OCI-LY1 (cell line): ENCODE measurements around the gene PRKCE.

ENCODE experiments used
- H2AFZ ChIP-seq: fragments of 200-600 bp; sonication (generic), shearing (Covaris generic); 2 replicates; pipeline ENCODE4 v1.6.0; 2014; ENCODE audit warnings: antibody characterized with exemption, mild to moderate bottlenecking, low read length
- H3F3A ChIP-seq: fragments of 200-600 bp; sonication (generic), shearing (Covaris generic); 2 replicates; pipeline ENCODE4 v1.6.0; 2014; ENCODE audit warnings: mild to moderate bottlenecking, antibody characterized with exemption, low read length, moderate library complexity; ENCODE audit not compliant: insufficient read depth
- H3K27ac ChIP-seq: fragments of 200-600 bp; sonication (generic); 2 replicates; pipeline ENCODE4 v1.5.1; 2014; ENCODE audit warnings: low read length, mixed run types, mild to moderate bottlenecking, low read depth; ENCODE audit not compliant: poor library complexity, severe bottlenecking
- H3K27me3 ChIP-seq: fragments of 200-600 bp; sonication (generic); 2 replicates; pipeline ENCODE4 v1.6.0; 2014; ENCODE audit warnings: antibody characterized with exemption, mild to moderate bottlenecking, low read length, moderate library complexity; ENCODE audit not compliant: insufficient read depth
- H3K36me3 ChIP-seq: fragments of 200-600 bp; sonication (generic); 2 replicates; pipeline ENCODE4 v1.6.1; 2014; ENCODE audit warnings: mild to moderate bottlenecking, antibody characterized with exemption, low read length, moderate library complexity, mixed read lengths; ENCODE audit not compliant: insufficient read depth
- H3K4me1 ChIP-seq: fragments of 200-600 bp; sonication (generic); 2 replicates; pipeline ENCODE4 v1.5.1; 2014; ENCODE audit warnings: mild to moderate bottlenecking, low read length, moderate library complexity; ENCODE audit not compliant: insufficient read depth, severe bottlenecking
- H3K4me2 ChIP-seq: fragments of 200-600 bp; sonication (generic), shearing (Covaris generic); 2 replicates; pipeline ENCODE4 v1.6.1; 2014; ENCODE audit warnings: low read length
- H3K4me3 ChIP-seq: fragments of 200-600 bp; sonication (generic); 2 replicates; pipeline ENCODE4 v1.5.1; 2014; ENCODE audit warnings: low read length, low read depth, mild to moderate bottlenecking, mixed read lengths; ENCODE audit not compliant: poor library complexity, severe bottlenecking
- H3K79me2 ChIP-seq: fragments of 200-600 bp; shearing (Covaris generic); 2 replicates; pipeline ENCODE4 v1.6.1; 2016; ENCODE audit warnings: mixed run types, low read length, mixed read lengths; ENCODE audit not compliant: insufficient read depth
- H3K9ac ChIP-seq: fragments of 200-600 bp; sonication (generic), shearing (Covaris generic); 2 replicates; pipeline ENCODE4 v1.6.1; 2014; ENCODE audit warnings: mild to moderate bottlenecking, low read length, mixed read lengths
- H3K9me2 ChIP-seq: fragments of 200-600 bp; sonication (generic), shearing (Covaris generic); 2 replicates; pipeline ENCODE4 v1.6.1; 2014; ENCODE audit warnings: low read depth, mild to moderate bottlenecking, low read length, mixed read lengths
- H3K9me3 ChIP-seq: fragments of 200-600 bp; shearing (Covaris generic); 2 replicates; pipeline ENCODE4 v1.6.1; 2014; ENCODE audit warnings: low read length, mixed read lengths
- H4K20me1 ChIP-seq: fragments of 200-600 bp; sonication (generic), shearing (Covaris generic); 2 replicates; pipeline ENCODE4 v1.6.0; 2016; ENCODE audit warnings: mild to moderate bottlenecking, low read length; ENCODE audit not compliant: insufficient read depth
- EZH2 ChIP-seq: fragments of 200-600 bp; sonication (generic), shearing (Covaris generic); IDR thresholded peaks from 2 replicates; pipeline ENCODE4 v1.8.0; 2017; ENCODE audit warnings: borderline replicate concordance, mixed run types, mild to moderate bottlenecking, antibody characterized with exemption, low read length, moderate library complexity, mixed read lengths
- TF ChIP-seq, protein P1 (sequence below): fragments of 200-600 bp; sonication (generic), shearing (Covaris generic); IDR thresholded peaks from 2 replicates; pipeline ENCODE4 v1.5.1; 2017; ENCODE audit warnings: mild to moderate bottlenecking, antibody characterized with exemption, low read length, moderate library complexity, mixed read lengths

PRKCE gene

DNA sequence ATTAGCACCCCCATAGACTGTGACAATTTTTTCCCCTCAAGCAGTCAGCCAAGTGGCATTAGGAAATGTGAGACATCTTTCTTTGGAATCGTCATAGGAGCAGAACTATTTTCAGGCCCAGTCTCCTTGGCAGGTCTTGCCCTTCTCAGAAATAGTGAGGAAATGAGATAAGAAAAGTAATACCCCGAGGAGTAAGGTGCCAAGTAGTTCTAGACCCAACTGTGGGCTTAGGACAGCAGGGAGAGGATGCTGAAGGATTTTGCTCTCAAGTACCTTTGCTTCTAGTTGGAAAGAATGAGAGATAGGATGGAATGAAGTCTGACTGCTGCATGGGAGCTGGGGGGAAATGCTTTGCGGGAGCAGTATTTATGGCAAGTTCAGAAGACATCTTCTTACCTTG is 31.8 kb downstream of the PRKCE start:
- Histone ChIP-seq H3K9me3 (no peaks in the 10 kb centered on the region), H3K9me2 (no peaks in the 10 kb centered on the region), H4K20me1 (no peaks in the 10 kb centered on the region; the same call in 1 of the 2 replicates), H3F3A (no peaks in the 10 kb centered on the region), H3K4me2 (no peak overlapping the region), H3K27me3 (no peaks in the 10 kb centered on the region), H3K36me3 (no peaks in the 10 kb centered on the region), H3K79me2 (peaks cover 70% of the 10 kb centered on the region), H3K4me1 (peaks cover 13% of the 10 kb centered on the region), H2AFZ (no peak overlapping the region), H3K4me3 (no peak overlapping the region), H3K27ac (no peak overlapping the region), H3K9ac (no peak overlapping the region)
- TF ChIP-seq EZH2: no peak
- TF ChIP-seq, protein P1, sequence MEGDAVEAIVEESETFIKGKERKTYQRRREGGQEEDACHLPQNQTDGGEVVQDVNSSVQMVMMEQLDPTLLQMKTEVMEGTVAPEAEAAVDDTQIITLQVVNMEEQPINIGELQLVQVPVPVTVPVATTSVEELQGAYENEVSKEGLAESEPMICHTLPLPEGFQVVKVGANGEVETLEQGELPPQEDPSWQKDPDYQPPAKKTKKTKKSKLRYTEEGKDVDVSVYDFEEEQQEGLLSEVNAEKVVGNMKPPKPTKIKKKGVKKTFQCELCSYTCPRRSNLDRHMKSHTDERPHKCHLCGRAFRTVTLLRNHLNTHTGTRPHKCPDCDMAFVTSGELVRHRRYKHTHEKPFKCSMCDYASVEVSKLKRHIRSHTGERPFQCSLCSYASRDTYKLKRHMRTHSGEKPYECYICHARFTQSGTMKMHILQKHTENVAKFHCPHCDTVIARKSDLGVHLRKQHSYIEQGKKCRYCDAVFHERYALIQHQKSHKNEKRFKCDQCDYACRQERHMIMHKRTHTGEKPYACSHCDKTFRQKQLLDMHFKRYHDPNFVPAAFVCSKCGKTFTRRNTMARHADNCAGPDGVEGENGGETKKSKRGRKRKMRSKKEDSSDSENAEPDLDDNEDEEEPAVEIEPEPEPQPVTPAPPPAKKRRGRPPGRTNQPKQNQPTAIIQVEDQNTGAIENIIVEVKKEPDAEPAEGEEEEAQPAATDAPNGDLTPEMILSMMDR: no peak

DNA sequence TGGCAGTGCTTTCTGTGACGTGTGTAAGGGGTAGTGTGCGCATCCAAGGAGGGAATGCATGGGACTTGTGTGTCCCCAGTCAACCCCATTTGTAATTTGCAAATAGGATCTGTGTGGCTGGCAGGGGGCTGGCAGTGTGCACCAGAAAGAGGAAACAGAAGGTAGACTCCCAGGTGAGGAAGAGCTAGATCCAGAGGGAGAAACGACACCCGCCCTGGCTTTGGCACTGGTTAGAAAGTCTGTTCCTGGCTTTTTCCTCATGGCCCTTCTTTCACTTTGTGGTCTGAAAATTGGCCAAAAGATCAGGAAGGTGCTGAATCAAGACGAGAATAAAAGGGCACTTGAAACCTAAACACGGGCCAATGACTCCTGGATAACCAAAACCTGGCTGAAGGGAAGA is 33.3 kb downstream of the PRKCE start:
- Histone ChIP-seq H3K9me2 (no peaks in the 10 kb centered on the region), H3F3A (no peaks in the 10 kb centered on the region), H4K20me1 (no peaks in the 10 kb centered on the region; the same call in 1 of the 2 replicates), H3K27ac (no peak overlapping the region), H3K9me3 (no peaks in the 10 kb centered on the region), H3K27me3 (no peaks in the 10 kb centered on the region), H3K4me2 (no peak overlapping the region), H2AFZ (no peak overlapping the region), H3K36me3 (no peaks in the 10 kb centered on the region), H3K4me3 (no peak overlapping the region), H3K9ac (no peak overlapping the region), H3K4me1 (peaks cover 27% of the 10 kb centered on the region), H3K79me2 (peaks cover 65% of the 10 kb centered on the region)
- TF ChIP-seq EZH2: no peak
- TF ChIP-seq, protein P1: no peak

DNA sequence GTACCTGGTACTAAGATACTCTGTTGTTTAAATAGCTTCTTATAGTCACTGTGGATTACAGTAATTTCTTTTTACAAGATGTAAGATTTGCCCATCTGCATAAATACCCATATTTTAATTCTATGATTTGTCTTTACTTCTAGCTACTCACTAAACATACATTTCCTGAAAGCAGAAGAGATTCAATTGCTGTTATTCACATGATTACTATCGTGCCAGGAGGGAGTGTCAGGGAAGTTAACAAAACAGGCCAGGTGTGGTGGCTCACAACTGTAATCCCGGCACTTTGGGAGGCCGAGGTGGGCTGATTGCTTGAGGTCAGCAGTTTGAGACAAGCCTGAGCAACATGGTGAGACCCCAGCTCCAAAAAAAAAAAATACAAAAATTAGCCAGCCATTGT is 33.8 kb downstream of the PRKCE start:
- H3F3A ChIP-seq: no peaks in the 10 kb centered on the region
- no peak overlapping the region for H3K9ac ChIP-seq
- no peaks in the 10 kb centered on the region for H3K36me3 ChIP-seq
- H4K20me1 ChIP-seq: no peaks in the 10 kb centered on the region; the same call in 1 of the 2 replicates
- no peaks in the 10 kb centered on the region for H3K27me3 ChIP-seq
- H3K9me2 ChIP-seq: no peaks in the 10 kb centered on the region
- peaks cover 64% of the 10 kb centered on the region for H3K79me2 ChIP-seq
- no peak overlapping the region for H3K27ac ChIP-seq
- TF ChIP-seq, protein P1: no peak
- TF ChIP-seq EZH2: no peak
- no peak overlapping the region for H3K4me2 ChIP-seq
- H3K4me3 ChIP-seq: no peak overlapping the region
- peaks cover 33% of the 10 kb centered on the region for H3K4me1 ChIP-seq
- no peaks in the 10 kb centered on the region for H3K9me3 ChIP-seq
- H2AFZ ChIP-seq: no peak overlapping the region
